MM.1S (cell line): Measurements from ENCODE around the gene GLRX3.
A peak's percentile ranks its signal among the peaks of the same experiment; 100 is the strongest.

Source experiments
- DNase-seq: peaks from one replicate; pipeline ENCODE4 v3.0.0-alpha.2; 2015
- H2AFZ ChIP-seq: fragments of 300-600 bp; sonication (generic); 2 replicates; pipeline ENCODE4 v1.6.0; 2016; ENCODE audit warnings: antibody characterized with exemption, low read length
- H3F3A ChIP-seq: fragments of 300-600 bp; sonication (generic); 2 replicates; pipeline ENCODE4 v1.6.1; 2016; ENCODE audit warnings: mild to moderate bottlenecking, antibody characterized with exemption, low read length, moderate library complexity, mixed read lengths; ENCODE audit not compliant: insufficient read depth
- H3K27ac ChIP-seq: fragments of 300-600 bp; sonication (generic); 2 replicates; pipeline ENCODE4 v1.5.1; 2016; ENCODE audit warnings: mild to moderate bottlenecking, low read length
- H3K27me3 ChIP-seq: fragments of 300-600 bp; sonication (generic); replicated peaks from 2 replicates; pipeline ENCODE4 v1.6.0; 2016; ENCODE audit warnings: low read length; ENCODE audit not compliant: insufficient read depth
- H3K36me3 ChIP-seq: fragments of 300-600 bp; sonication (generic); replicated peaks from 2 replicates; pipeline ENCODE4 v1.6.1; 2016; ENCODE audit warnings: mild to moderate bottlenecking, low read length, mixed read lengths; ENCODE audit not compliant: insufficient read depth
- H3K4me1 ChIP-seq: fragments of 300-600 bp; sonication (generic); 2 replicates; pipeline ENCODE4 v1.6.1; 2016; ENCODE audit warnings: low read length, mixed read lengths
- H3K4me2 ChIP-seq: fragments of 300-600 bp; sonication (generic); 2 replicates; pipeline ENCODE4 v1.6.0; 2016; ENCODE audit warnings: low read depth, low read length
- H3K4me3 ChIP-seq: fragments of 300-600 bp; sonication (generic); 2 replicates; pipeline ENCODE4 v1.5.1; 2016; ENCODE audit warnings: low read length, mixed read lengths
- H3K79me2 ChIP-seq: fragments of 300-600 bp; sonication (generic); 2 replicates; pipeline ENCODE4 v1.6.1; 2016; ENCODE audit warnings: mixed run types, low read length, mixed read lengths
- H3K9ac ChIP-seq: fragments of 300-600 bp; sonication (generic); 2 replicates; pipeline ENCODE4 v1.6.1; 2016; ENCODE audit warnings: low read length, mixed read lengths
- H3K9me2 ChIP-seq: fragments of 300-600 bp; sonication (generic); replicated peaks from 2 replicates; pipeline ENCODE4 v1.6.1; 2016; ENCODE audit warnings: mild to moderate bottlenecking, low read length, mixed read lengths; ENCODE audit not compliant: insufficient read depth
- H3K9me3 ChIP-seq: fragments of 300-600 bp; sonication (generic); replicated peaks from 2 replicates; pipeline ENCODE4 v1.6.1; 2016; ENCODE audit warnings: mild to moderate bottlenecking, low read length, mixed read lengths; ENCODE audit not compliant: insufficient read depth
- H4K20me1 ChIP-seq: fragments of 300-600 bp; sonication (generic); 2 replicates; pipeline ENCODE4 v1.6.1; 2016; ENCODE audit warnings: mild to moderate bottlenecking, low read length, moderate library complexity, mixed read lengths; ENCODE audit not compliant: insufficient read depth
- EZH2 ChIP-seq: fragments of 300-600 bp; sonication (generic); optimal IDR thresholded peaks from 2 replicates; pipeline ENCODE3; 2017; ENCODE audit warnings: low read depth, mild to moderate bottlenecking, antibody characterized with exemption, low read length, mixed read lengths
- EZH2phosphoT487 ChIP-seq: fragments of 300-600 bp; sonication (generic); IDR thresholded peaks from 2 replicates; pipeline ENCODE4 v1.6.1; 2018; ENCODE audit warnings: antibody characterized with exemption, low read length
- TF ChIP-seq, protein P1 (sequence below): fragments of 300-600 bp; sonication (generic); IDR thresholded peaks from 2 replicates; pipeline ENCODE4 v1.5.1; 2016; ENCODE audit warnings: antibody characterized with exemption, low read length, mixed read lengths

GLRX3 gene

DNA sequence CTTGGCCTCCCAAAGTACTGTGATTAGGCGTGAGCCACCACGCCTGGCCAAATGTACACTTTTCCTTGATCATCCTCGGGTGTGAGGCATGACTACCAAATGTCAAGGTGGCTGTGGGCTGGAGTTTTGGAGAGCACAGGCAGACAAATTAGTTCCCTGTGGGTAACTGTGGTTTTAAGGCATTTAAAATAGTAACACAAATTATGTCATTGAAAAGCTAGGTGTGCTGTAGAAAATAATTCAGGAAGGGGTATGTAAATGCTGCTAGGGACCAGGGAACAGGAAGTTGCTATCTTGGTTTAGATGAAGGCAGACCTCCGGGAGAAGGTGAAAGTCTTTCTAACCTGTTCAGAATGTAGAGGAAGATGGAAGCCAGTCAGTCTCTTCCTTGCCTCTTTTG, 9.9 kb downstream of the GLRX3 start:
- no peak for DNase-seq
- 0 out of 2 replicates have a peak overlapping the region, but pooled peaks have one; percentile 2 for H3K27ac ChIP-seq
- H4K20me1 ChIP-seq = 0 out of 2 replicates have a peak, but pooled peaks cover 8% of the 10 kb centered on the region
- H3K4me1 ChIP-seq = peaks cover 19% of the 10 kb centered on the region
- peaks cover 98% of the 10 kb centered on the region for H3K79me2 ChIP-seq
- no peak overlapping the region for H2AFZ ChIP-seq
- TF ChIP-seq EZH2 = no peak
- TF ChIP-seq, protein P1, sequence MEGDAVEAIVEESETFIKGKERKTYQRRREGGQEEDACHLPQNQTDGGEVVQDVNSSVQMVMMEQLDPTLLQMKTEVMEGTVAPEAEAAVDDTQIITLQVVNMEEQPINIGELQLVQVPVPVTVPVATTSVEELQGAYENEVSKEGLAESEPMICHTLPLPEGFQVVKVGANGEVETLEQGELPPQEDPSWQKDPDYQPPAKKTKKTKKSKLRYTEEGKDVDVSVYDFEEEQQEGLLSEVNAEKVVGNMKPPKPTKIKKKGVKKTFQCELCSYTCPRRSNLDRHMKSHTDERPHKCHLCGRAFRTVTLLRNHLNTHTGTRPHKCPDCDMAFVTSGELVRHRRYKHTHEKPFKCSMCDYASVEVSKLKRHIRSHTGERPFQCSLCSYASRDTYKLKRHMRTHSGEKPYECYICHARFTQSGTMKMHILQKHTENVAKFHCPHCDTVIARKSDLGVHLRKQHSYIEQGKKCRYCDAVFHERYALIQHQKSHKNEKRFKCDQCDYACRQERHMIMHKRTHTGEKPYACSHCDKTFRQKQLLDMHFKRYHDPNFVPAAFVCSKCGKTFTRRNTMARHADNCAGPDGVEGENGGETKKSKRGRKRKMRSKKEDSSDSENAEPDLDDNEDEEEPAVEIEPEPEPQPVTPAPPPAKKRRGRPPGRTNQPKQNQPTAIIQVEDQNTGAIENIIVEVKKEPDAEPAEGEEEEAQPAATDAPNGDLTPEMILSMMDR = no peak
- TF ChIP-seq EZH2phosphoT487 = no peak
- H3K9me3 ChIP-seq = no peaks in the 10 kb centered on the region
- no peaks in the 10 kb centered on the region for H3K27me3 ChIP-seq
- no peak overlapping the region for H3K9ac ChIP-seq
- no peaks in the 10 kb centered on the region for H3F3A ChIP-seq
- no peak overlapping the region for H3K4me2 ChIP-seq
- peaks cover 9% of the 10 kb centered on the region; the same call in 1 of the 2 replicates for H3K36me3 ChIP-seq
- H3K9me2 ChIP-seq = no peaks in the 10 kb centered on the region
- H3K4me3 ChIP-seq = no peak overlapping the region

DNA sequence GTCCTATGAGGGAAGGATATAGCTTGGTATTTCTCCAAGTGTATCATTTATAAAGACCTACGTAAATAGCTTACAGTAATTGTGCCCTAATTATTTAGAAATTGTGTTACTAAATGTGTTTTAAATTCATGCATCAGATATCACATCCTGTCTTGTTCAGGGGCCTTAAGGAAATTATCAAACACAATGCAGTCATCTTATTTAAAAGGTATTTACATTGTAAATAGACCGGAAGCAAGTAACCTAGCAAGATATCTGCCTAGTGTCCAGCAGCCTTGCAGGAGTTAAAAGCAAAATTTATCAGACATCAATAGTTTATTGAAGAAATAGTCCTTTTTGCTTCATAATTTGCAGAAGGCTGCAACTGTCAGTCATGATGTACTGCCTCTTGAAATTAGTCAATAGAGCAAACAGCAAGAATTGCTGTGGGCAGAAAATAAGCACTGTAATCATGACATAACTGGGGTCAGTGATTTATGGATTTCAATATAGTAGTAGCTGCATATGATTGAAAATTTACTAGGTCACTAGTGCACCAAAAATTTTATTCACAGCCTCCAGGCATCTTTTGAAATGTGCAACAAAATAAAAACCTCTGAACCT, 23.1 kb downstream of the GLRX3 start:
- peaks cover 67% of the 10 kb centered on the region for H3K79me2 ChIP-seq
- no peak overlapping the region for H3K4me2 ChIP-seq

DNA sequence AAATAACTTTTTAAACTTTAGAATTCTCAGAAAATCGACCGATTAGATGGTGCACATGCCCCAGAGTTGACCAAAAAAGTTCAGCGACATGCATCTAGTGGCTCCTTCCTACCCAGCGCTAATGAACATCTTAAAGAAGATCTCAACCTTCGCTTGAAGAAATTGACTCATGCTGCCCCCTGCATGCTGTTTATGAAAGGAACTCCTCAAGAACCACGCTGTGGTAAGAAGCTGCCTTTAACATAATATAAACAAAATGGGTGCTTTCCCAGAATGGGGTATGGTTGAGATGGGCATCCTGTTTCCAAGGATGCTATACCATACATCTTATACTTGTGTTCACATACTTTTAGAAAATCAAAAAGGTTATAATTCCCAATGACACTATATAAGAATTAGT, 24.6 kb downstream of the GLRX3 start:
- H3K9ac ChIP-seq = no peak overlapping the region
- no peak overlapping the region for H3K4me2 ChIP-seq
- no peaks in the 10 kb centered on the region; the same call in 1 of the 2 replicates for H4K20me1 ChIP-seq
- H3K79me2 ChIP-seq = peaks cover 53% of the 10 kb centered on the region
- H3K36me3 ChIP-seq = peaks cover 4% of the 10 kb centered on the region; the same call in 1 of the 2 replicates
- DNase-seq = no peak
- TF ChIP-seq EZH2phosphoT487 (no peak), EZH2 (no peak)
- TF ChIP-seq, protein P1 = no peak
- no peaks in the 10 kb centered on the region for H3F3A ChIP-seq
- no peaks in the 10 kb centered on the region for H3K4me1 ChIP-seq
- H3K9me2 ChIP-seq = no peaks in the 10 kb centered on the region
- H3K27me3 ChIP-seq = no peaks in the 10 kb centered on the region
- no peak overlapping the region for H3K27ac ChIP-seq
- H2AFZ ChIP-seq = no peak overlapping the region
- H3K4me3 ChIP-seq = no peak overlapping the region
- no peaks in the 10 kb centered on the region for H3K9me3 ChIP-seq

More for the DNA sequence above, 23.1 kb downstream of the GLRX3 start:
- H3K27ac ChIP-seq = no peak overlapping the region
- TF ChIP-seq EZH2phosphoT487 (no peak), EZH2 (no peak)
- TF ChIP-seq, protein P1 = no peak
- H3K9ac ChIP-seq = no peak overlapping the region
- DNase-seq = no peak
- peaks cover 6% of the 10 kb centered on the region; the same call in 1 of the 2 replicates for H3K36me3 ChIP-seq
- H3K9me2 ChIP-seq = no peaks in the 10 kb centered on the region
- no peak overlapping the region for H2AFZ ChIP-seq
- no peaks in the 10 kb centered on the region for H3K4me1 ChIP-seq
- H3K9me3 ChIP-seq = no peaks in the 10 kb centered on the region
- no peaks in the 10 kb centered on the region for H3F3A ChIP-seq
- no peaks in the 10 kb centered on the region; the same call in 1 of the 2 replicates for H4K20me1 ChIP-seq
- no peak overlapping the region for H3K4me3 ChIP-seq
- no peaks in the 10 kb centered on the region for H3K27me3 ChIP-seq
